Fibroblast of pulmonary artery (primary cell): Measurements from ENCODE around the gene ATF2.
"Not testable (repeated sequence)": the region's sequence is repeated elsewhere in the genome, so short reads cannot be mapped to it uniquely, and the experiment has no call there.

Source experiments
- DNase-seq: peaks from one replicate; pipeline ENCODE4 v3.0.0-alpha.2; 2010; ENCODE audit warnings: low read depth
- H3K4me3 ChIP-seq: replicated peaks from 2 replicates; pipeline ENCODE4 v1.5.1; 2011; ENCODE audit warnings: low read depth, mild to moderate bottlenecking, control low read depth, low read length, moderate library complexity
- CTCF ChIP-seq: IDR thresholded peaks from 2 replicates; pipeline ENCODE4 v1.5.1; 2011; ENCODE audit warnings: mild to moderate bottlenecking, control low read depth, low read length, inconsistent platforms; ENCODE audit errors: missing control alignments

ATF2 gene

GRCh38 chr2:175103191-175103590 is 64.8 kb downstream of the ATF2 start:
- DNase-seq: no peak
- no peak for TF ChIP-seq CTCF

GRCh38 chr2:175101514-175101913 is 66.5 kb downstream of the ATF2 start:
- H3K4me3 ChIP-seq: no peak overlapping the region
- TF ChIP-seq CTCF: no peak
- DNase-seq: no peak

More at GRCh38 chr2:175103191-175103590, 64.8 kb downstream of the ATF2 start:
- H3K4me3 ChIP-seq: no peak overlapping the region

GRCh38 chr2:175097297-175097696 is 70.7 kb downstream of the ATF2 start:
- no peak overlapping the region for H3K4me3 ChIP-seq
- no peak for TF ChIP-seq CTCF
- peak; percentile 42 for DNase-seq

GRCh38 chr2:175084117-175084516 is 83.9 kb downstream of the ATF2 start:
- DNase-seq, H3K4me3 ChIP-seq: not testable (repeated sequence)

GRCh38 chr2:175080479-175080878 is 87.5 kb downstream of the ATF2 start:
- DNase-seq: no peak
- no peak for TF ChIP-seq CTCF
- H3K4me3 ChIP-seq: no peak overlapping the region

GRCh38 chr2:175076272-175076671 is 91.7 kb downstream of the ATF2 start:
- TF ChIP-seq CTCF: no peak
- no peak overlapping the region for H3K4me3 ChIP-seq
- DNase-seq: no peak

- TF ChIP-seq CTCF: no peak
- DNase-seq: no peak
- no peak overlapping the region for H3K4me3 ChIP-seq
Observed at GRCh38 chr2:175074478-175074877, 93.5 kb downstream of the ATF2 start.
